GM12864 (cell line): ENCODE measurements around the gene DCAKD.

ENCODE experiments used
- DNase-seq: peaks from one replicate; pipeline ENCODE4 v3.0.0-alpha.2; 2011; ENCODE audit warnings: low read depth
- H3K4me3 ChIP-seq: 2 replicates; pipeline ENCODE4 v1.5.1; 2011; ENCODE audit warnings: mild to moderate bottlenecking, low read depth, low read length, control low read depth
- TF ChIP-seq, protein P1 (sequence below): IDR thresholded peaks from 2 replicates; pipeline ENCODE4 v1.5.1; 2011; ENCODE audit warnings: low read depth, mild to moderate bottlenecking, moderate library complexity, low read length, control low read depth, inconsistent platforms; ENCODE audit errors: missing control alignments

DCAKD gene

DNA sequence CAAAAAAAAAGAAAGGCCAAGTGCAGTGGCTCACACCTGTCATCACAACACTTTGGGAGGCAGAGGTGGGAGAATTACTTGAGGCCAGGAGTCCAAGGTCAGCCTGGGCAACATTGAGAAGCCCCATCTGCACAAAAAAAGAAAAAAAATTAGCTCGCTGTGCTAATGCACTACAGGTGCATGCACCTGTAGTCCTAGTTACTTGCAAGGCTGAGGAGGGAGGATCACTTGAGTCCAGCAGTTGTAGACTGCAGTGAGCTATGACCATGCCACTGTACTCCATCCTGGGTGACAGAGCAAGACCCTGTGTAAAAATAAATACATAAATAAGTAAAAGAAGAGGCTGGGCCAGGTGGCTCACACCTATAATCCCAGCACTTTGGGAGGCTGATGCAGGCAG lies 39.7 kb downstream of the DCAKD start:
- TF ChIP-seq, protein P1, sequence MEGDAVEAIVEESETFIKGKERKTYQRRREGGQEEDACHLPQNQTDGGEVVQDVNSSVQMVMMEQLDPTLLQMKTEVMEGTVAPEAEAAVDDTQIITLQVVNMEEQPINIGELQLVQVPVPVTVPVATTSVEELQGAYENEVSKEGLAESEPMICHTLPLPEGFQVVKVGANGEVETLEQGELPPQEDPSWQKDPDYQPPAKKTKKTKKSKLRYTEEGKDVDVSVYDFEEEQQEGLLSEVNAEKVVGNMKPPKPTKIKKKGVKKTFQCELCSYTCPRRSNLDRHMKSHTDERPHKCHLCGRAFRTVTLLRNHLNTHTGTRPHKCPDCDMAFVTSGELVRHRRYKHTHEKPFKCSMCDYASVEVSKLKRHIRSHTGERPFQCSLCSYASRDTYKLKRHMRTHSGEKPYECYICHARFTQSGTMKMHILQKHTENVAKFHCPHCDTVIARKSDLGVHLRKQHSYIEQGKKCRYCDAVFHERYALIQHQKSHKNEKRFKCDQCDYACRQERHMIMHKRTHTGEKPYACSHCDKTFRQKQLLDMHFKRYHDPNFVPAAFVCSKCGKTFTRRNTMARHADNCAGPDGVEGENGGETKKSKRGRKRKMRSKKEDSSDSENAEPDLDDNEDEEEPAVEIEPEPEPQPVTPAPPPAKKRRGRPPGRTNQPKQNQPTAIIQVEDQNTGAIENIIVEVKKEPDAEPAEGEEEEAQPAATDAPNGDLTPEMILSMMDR: no peak
- H3K4me3 ChIP-seq: no peak overlapping the region
- no peak for DNase-seq

DNA sequence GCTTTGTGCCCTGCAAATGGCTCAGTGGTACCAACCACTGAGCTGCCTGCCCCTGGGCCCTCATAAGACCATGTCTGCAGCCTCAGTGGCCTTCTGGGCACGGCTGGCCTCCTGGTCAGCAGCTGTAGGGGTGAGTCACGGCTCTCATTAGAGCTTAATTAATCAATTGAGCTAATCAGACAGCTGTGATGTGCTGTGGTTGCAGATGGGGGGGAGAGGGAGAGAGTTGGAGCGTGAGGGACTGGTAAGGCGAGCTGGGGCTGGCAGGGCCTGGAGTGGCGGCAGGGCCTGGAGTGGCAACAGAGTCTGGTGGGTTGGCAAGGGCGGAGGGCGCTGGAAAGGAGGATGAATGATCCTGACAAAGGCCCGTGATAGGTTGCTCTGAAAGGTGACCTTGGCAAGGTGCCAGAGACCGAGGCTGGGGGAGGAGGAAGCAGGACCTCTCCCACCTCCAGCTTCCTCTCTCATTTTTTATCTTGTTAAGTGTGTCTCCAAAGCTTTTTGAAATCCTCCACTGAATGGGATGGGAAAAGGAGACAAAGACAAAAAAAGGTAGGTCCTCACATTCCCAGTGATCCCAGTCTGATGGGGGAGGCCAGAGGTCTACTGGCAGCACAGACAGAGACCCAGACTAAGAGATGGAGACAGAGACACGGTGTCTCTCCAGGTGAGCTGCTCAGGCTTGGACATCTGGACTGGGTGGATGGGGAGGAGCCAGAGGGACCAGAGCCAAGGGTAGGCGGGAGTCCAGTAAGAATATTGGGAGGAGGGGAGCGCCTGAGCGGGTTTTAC lies 41.6 kb downstream of the DCAKD start:
- TF ChIP-seq, protein P1: no peak
- no peak overlapping the region for H3K4me3 ChIP-seq
- no peak for DNase-seq

DNA sequence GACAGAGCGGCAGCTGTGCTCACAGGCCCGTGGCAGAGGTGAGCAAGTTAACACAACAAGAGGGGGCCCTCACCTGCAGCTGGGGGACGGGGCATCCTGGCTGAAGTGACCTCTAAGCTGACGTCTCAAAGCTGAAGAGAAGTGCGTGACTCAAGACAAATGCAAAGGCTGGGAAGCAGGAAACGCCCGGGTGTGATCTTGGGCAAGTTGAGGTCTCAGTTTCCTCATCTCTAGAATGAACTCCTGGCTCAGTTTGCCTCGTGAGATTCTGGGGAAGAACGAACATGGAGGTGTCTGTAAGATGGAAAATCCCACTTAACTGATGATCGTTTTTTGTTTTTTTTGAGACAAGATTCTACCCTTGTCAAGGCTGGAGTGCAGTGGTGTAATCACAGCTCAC lies 43.2 kb downstream of the DCAKD start:
- H3K4me3 ChIP-seq: no peak overlapping the region

DNA sequence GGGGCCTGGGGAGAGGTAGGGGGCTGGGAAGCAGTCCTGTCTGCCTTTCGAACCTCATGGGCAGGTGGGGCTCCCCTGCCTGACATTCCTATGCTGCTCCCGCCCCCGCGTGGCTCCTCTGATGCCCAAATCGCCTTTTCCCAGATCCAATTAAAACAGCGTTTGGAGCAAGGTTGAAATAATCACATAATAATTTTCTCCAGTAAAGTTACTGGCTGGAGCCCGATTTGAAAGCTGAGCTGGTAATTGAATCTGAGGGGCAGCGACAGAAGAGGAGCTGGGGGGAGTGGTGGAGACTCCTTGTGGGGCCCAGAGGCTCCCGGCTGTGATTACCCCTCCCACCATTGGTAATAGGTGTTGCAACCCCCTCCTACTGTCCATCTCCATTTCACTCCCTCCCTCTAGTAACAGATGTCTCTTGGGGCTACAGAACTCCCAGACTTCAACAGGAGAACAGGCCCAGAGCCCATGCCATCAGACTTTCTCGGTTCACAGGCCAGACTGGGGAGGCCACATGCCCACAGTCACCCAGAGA lies 44.4 kb downstream of the DCAKD start:
- H3K4me3 ChIP-seq: no peak overlapping the region
- TF ChIP-seq, protein P1: no peak
- no peak for DNase-seq

More for the DNA sequence above, 43.2 kb downstream of the DCAKD start:
- TF ChIP-seq, protein P1: no peak
- DNase-seq: no peak

DNA sequence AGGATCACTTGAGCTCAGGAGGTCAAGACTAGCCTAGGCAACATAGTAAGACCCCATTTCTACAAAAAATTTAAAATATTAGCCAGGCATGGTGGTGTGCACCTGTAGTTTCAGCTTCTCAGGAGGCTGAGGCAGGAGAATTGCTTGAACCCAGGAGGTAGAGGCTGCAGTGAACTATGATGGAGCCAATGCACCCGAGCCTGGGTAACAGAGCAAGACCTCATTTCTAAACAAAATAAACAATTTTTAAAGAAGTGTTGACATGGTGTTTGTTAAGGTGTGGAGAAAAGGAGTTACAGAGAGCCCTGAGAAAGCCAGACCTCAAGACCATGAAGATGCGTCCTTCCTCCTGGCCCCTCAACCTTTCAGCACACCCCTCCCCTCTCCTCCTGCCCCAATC lies 45.7 kb downstream of the DCAKD start:
- TF ChIP-seq, protein P1: no peak
- no peak overlapping the region for H3K4me3 ChIP-seq
- no peak for DNase-seq

DNA sequence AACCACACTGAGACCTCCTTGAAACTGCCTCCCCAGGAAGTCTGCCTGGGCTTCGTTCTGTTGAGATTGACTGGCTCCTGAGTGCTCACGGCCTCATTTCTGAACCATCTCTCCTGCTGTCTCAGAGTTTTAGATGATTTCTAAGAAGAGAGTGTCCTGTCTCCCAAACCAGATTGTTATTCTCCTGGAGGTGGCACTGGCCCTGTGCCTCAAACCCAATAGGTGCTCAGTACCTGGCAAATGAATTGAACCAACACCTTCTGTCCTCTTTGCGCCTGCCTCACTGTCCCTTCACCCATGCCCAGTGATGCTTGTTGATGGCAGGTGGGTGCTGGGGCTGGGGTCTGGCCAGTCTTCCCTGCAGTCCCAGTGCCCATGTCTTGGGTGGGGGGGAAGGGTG lies 47.0 kb downstream of the DCAKD start:
- H3K4me3 ChIP-seq: no peak overlapping the region
- DNase-seq: no peak
- TF ChIP-seq, protein P1: no peak

DNA sequence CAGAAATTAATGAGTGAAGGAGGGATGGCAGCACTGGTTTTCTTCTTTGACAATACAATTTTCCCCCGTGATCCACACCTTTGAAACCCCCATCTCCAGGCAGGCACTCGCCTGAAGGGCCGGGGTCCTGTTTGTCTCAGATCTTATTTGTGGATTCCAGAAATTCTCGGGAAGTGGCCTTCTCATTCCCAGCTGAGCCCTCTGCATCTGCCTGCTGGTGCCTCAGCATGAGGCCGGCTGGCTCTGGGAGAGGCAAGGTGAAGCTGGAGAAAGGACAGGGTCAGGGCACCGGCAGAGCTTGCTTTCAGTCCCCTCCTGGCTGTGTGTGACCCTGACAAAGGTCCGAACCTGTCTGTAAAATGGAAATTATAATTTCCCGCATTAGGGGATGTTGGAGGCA lies 47.6 kb downstream of the DCAKD start:
- no peak for DNase-seq

More for the DNA sequence above, 47.6 kb downstream of the DCAKD start:
- H3K4me3 ChIP-seq: no peak overlapping the region
- TF ChIP-seq, protein P1: no peak
